ENCODE data around the gene ADAMTS5. TPM values are rescaled to one million over a fixed set of nuclear protein-coding genes. Genes with fewer than 3 reads are reported as not detected.

The ADAMTS5 gene
- total RNA-seq, 1 experiment from 2014 or later: 0.36 TPM

DNA sequence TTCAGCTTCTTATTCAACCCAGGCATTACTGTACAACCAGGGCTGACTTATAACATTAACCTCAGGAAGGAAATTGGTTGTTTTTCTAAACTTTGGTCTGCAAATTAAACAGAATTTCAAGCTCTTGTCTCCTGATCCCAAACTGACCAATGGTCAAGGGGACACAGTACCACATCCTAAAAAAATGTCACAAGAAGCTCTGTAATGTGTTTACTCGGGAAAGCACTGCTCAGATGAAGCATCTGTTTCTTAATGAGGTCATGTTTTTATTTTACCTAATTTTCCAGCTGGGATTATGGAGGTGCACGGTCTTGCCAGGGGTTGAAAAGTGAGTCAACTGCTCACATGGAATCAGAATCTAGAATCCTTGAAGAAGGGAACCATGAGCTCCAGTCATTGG is 18.7 kb downstream of the ADAMTS5 start:
- no peak for DNase-seq (ENCODE audit: low read depth)

DNA sequence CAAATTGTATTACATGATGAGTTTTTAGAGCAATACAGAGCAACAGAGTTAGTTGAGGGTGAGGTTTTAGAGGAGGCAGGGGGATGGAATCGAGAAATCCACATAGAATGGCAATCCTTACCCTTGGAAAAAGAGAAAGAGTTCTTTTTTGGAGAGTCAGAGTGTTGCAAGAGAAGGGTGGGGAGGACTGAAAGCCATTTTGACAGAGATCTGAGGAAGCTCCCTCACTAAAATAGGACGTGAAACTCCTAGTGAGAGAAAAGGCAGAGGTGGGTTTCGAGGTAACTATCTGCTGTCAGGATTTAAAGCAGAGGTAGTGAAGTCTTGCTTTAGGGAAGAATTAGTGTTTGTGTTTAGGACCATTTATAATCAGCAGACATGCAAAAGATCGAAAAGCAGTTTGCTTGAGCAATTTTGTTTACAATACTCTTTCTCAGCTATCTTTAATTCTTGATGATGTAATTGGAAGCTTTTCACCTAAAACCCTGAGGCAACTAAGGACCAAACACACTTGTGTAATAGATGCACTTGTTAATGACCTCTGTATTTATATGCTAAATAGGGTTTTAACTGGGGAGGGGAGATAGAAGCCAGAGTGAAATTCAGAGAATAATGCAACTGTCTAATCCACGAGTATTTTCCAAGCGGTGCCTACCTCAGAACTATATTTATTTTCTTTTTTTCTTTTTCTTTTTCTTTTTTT is 20.0 kb downstream of the ADAMTS5 start:
- DNase-seq (ENCODE audit: low read depth): no peak

DNA sequence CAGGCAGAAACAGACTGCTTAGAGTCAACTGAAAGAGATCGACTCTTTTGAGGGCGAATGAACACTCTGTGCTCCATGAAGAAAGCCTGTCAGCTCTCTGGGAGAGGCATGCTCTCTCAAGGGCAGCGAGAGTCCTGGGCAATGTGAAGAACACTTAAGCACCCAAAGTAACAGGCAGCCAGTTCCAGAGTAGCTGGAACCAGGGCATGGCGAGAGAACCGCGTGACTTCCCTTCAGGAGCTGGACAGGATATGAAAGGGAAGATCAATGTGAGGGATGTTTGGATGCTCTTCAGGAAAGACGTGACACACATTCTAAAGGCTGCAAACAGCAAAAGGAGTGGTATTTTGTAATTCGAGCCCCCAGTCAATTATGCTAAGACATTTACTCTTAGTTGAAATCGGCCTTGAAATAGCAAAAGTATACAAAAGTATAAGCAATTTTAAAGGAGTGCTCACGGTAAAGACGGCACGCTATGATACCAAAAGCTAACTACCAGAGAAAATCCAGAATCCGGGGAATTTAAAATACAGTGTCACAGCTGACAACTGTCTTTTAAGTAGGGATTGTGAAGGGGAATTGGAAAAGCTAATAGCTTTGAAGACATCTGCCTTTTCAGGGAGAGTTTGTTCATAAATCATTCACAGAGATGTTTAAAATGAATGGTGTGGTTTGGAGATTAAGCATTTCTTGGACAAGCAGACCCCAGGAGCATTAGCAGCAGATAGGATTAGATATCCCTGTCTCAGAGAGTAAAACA is 20.8 kb downstream of the ADAMTS5 start:
- peak; percentile 5 for DNase-seq (ENCODE audit: low read depth)

DNA sequence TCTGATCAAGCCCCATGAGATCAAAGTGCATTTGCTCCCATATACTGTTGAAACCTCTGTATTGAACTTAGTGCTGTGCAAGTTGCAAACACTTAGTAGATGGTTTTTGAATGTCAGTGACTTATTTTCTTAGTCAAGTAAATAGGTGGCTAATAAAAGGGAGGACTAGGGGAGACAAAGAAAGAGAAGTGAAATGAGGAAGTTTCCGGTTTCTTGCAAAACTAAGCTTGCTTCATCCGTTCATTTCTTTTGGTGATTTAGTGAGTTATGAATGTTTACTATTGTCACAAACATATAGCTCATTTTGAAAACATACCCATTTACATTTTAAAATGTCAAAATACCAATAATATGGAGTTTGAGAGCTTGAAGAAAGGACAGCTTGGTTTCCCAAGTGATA is 23.0 kb downstream of the ADAMTS5 start:
- no peak for DNase-seq (ENCODE audit: low read depth)

DNA sequence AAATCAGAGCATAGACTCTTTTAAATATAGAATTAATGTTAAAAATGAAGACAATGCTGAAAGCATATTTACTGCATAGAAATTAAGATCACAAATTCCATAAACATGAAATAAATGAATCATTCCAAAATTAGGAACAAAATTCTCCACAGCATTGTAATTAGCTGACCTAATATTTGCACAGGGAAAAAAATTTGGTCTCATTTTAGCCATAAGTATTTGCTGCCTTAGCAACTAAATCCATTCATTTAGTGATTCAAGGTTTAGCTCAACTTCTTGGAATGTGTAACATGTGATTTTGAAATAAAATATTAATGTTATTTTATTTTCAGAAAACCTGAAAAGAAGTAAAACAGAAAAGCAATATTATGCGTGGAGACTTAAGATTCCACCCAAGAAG is 25.5 kb downstream of the ADAMTS5 start:
- DNase-seq (ENCODE audit: low read depth): no peak

DNA sequence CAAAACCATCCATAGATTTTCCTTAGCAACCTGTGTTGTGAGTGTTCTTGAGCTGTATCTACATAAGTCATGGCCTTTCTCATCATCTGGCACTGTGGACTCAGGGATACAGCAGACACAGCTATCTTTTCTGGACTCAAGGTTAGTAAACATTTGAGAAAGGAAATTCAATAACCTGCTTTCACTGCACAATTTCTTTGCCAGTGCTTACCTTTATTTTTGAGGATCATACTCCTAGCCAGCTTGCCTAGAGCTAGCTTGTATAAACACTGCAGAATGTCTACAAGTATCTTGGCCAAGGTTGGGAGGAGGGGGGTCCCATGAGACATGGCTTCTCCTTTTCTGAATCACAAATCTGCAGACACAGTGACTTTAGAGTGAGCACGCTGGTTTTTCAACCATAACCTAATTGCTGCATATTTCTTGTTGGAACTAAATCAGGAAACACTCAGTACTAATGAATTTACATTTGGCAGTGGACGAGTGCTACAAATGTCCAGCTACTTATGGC is 27.2 kb downstream of the ADAMTS5 start:
- DNase-seq (ENCODE audit: low read depth): no peak

DNA sequence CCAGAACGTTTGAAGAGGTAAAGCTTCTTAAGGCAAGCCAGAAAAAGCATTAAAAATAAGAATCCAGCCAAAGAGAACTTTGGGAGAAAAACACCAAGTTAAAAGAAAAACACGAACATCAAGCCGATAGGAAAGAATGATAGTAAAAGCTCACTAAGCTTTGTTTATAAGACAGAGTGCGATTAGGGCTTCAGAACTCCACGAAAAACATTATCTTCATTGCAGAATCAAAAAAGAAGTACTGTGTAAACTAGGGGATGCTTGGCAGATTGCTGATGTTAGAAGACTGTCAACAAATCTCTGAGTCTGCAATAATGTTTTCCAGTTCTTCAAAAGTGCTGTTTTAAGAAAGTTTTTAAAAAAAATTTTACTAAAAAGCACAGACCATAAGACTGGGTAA is 30.2 kb downstream of the ADAMTS5 start:
- DNase-seq (ENCODE audit: low read depth): no peak

DNA sequence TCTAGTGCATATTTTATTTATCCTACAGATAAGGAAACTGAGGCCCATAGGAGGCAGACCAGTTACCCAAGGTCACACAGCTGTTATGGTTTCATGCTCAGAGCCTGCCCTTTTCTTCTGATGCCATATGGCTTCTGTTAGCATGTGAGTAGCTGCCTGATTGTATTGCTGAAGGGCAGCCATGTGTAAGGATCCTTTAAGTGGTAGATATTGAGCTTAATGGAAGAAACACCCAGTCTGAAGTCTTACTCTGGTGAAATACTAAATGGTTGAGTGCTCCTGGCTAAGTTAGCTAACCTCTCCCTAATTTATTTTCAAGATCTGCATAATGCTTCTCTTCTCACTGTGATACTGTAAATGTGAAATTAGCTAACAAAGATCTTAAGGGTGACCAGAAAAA is 30.9 kb downstream of the ADAMTS5 start:
- peak; percentile 37 for DNase-seq (ENCODE audit: low read depth)

DNA sequence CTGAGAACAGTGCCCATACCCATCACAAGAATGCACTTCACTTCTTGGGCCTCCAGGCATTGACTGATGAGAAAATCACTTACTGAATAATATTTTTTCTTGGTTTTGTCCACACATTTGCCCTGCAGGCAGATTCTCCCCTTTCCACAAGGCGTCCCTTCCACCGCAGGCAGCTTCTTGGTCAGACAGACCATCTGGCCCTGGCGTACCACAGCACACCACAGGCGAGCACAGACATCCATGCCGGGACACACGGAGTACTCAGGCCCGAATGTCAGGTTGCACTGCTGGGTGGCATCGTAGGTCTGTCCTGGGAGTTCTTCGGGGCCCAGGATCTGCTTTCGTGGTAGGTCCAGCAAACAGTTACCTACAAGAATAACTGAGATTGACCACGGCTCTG is 32.5 kb downstream of the ADAMTS5 start:
- peak; percentile 89 for DNase-seq (ENCODE audit: low read depth)

DNA sequence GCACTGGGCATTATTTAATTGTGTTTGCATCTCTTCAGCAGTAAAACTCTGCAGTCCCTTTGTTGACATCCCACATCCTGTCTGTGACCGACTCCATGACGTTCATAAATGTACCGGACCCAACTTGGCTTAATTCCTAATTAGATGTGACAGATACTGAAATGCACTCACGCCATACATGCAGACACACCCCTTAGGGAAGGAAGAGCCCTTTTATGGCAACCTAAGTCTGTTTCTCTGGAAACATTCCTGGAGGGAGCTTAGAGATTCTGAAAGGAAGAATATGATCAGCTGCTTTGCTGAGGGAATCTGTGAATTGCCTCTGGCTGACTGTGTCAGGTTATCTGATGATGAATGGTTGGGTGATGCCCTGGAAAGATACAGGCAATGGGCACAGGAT is 33.4 kb downstream of the ADAMTS5 start:
- peak; percentile 79 for DNase-seq (ENCODE audit: low read depth)

DNA sequence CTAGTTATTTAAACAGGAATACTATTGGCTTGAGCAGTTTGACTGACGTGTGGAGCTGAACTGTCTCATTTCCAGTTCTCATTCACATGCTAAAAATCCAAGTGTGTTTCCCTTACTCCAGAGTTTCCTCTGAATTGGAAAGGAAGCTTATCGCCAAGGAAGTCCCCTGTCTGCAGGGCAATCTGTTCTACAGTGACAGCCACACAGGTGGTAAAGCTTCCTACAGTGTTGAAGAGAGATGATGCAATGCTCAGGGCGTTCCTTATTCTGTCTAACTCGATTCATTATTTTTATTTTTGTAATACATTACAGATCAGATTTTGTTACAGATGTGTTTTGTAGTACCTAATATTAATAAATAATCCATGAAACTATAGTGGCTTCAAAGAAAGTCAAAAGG is 41.3 kb downstream of the ADAMTS5 start:
- DNase-seq (ENCODE audit: low read depth): no peak

DNA sequence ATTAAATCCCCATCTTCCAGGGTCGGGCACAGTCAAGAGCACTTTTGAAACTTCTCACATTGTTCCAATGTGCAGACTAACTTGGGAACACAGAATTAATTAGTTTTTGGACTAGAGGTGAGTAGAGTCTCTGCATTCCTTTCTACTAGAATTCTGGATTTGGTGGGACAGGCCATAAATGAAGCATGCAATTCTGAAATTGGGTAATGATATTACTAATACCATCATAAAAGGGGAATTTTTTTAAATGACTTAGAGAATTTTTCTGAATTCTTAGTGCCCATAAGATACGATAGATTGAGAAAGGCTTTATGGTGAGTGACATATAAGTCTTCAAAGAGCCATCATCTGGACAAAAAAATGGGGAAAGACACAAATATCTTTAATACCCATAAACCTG is 41.8 kb downstream of the ADAMTS5 start:
- DNase-seq (ENCODE audit: low read depth): no peak

DNA sequence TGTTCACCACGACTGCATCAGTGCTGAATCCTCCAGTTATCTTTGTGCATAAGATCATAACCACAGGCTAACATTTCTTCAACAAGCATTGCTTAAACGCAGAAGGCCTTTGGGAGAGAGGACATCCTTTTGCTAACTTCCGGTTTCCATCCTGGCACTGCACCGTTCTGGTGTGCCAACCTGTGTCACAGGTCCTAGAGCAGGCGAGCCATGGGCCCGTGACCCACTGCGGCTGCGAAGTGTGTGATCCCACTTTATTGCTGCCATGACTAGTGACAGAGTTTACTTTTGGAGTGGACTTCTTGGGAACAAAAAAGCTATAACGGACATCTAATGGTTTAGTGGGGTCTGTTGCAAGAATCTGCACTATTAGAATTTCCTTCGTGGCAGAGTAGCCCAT is 42.9 kb downstream of the ADAMTS5 start:
- no peak for DNase-seq (ENCODE audit: low read depth)

DNA sequence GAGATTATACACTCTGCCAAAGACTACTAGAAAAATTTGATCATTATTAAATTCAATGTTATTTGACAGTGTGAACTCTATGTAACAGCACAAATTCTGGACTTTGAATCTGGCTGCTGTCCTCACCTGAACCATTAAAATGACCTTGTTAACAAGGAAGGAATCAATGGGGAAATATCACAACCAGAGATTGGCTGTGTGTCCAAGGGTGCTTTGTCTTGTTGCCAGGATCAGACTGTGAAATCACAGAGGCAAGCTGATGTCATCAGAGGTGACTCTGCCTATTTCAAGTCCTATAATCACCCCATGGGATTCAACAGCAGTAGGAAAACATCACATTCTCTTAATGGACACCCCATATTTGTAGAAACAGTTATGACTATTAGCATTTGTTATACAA is 46.8 kb downstream of the ADAMTS5 start:
- no peak for DNase-seq (ENCODE audit: low read depth)

DNA sequence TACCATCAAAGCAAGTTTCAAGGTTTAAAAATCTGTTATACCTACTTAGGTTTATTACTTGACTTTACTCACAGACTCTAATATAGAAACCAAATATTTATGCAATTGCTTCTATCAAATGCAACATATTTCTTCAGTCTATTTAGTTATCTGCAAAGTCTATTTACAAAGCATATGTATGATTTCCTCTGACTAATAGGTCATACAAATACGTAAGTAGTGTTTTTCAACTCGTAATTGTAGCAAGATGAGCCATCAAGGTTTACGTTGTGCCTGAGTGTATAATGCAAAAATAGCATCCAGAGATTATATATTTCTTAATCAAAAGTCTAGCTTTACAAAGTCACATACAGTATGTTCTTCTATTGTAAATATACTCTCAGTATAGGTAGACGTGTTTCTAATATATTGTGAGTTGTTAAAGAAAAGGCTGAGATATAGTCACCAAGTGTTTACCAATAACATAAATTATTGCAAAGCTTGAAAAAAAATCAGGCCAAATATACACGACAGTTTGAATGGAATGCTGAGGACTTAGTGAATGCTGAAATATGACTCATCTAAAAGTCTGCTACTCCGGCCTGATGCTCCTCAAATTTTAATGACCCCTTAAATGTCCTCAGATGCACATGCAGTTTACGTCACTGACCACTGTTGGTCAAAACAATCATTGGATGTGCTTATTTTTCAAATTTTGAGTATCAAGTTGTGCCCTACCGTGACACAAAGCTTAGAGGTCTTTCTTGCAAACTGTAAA is 48.4 kb downstream of the ADAMTS5 start:
- DNase-seq (ENCODE audit: low read depth): peak; percentile 12

DNA sequence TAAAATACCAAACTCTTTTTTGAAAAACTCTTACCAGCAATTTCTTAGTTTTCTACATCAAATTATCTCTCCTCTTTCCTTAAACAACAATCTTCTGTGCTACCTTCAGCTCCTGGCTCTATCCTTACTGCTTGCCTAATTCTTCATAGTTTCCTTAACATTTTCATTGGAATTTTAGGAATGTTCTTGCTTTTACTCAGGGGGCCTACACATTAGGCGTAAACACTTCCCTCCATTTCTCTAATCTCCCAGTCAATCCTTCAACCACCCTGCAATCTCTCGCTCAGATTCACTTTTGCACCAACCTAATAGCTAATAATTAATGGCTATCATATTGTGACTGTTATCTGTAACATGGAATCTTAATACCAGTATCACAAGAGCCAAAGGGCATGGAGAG is 50.1 kb downstream of the ADAMTS5 start:
- DNase-seq (ENCODE audit: low read depth): no peak

DNA sequence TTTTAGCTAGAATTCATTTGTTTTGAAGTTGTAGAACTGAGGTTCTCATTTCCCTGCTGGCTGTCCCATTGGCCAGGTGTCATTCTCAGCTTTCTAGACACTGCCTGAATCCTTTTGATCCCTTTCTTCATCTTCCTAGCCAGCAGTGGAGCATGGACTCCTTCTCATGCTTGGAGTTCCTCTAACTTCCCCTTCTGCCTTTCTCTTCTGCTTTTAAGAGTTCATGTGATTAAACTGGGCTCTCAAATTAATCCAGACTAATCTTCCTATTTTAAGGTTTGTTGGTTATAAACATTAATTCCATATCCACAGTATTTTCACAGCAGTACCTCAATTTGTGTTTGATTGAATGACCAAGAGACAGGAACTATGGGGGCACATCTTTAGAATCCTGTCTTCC is 52.3 kb downstream of the ADAMTS5 start:
- DNase-seq (ENCODE audit: low read depth): no peak

DNA sequence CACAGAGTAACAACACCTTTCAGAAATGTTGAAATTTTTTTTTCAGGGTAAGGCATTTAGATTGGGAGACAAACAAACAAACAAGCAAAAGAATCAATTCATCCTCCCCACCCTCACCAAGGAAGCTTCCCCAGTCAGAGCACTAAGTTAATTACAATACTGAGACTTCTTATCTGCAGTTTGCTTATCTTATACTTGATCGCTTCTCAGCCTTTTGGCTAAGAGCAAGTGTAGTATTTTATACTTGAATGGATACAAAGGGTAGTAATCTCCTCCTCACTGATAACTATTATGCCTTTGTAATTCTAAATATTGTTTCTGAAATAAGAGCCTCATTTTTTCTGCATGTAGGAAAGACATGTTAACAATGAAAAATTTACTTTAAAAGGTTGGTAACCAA is 54.4 kb downstream of the ADAMTS5 start:
- DNase-seq (ENCODE audit: low read depth): no peak

DNA sequence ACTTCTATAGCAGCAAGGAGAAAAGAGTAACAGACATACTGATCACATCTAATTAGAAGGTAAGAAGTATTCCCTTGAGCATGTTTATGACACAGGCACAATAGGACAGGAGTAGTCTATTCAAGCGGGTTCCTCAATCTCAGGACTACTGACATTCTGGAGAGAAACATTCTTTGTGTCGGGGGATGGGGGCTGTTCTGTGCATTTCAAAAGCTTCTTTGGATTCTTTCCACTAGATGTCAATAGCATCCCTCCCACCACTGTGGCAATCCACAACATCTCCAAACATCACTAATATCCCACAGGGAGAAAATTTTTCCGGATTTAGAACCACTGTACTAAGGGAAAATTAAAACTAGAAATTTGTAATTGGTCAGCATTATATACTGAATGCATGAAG is 56.9 kb downstream of the ADAMTS5 start:
- peak; percentile 21 for DNase-seq (ENCODE audit: low read depth)

DNA sequence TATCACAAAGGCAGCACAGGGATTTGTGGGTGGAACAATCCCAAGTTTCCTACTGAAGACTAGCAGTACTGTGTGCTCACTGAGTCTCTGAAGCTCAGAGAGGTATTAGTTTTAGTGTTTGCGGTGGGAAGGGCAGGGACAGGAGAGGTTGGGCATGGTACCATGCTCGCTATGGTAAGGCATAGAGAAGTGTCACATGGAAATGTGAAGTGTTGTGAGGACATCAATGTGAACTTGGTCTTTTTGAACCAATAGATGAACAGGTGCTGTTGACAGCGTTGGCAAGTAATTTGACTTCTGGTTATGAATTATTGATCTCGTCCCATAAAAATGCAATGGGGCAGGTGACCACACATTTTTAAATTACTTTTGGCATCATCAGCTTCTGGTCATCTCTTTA is 65.9 kb downstream of the ADAMTS5 start:
- no peak for DNase-seq (ENCODE audit: low read depth)

DNA sequence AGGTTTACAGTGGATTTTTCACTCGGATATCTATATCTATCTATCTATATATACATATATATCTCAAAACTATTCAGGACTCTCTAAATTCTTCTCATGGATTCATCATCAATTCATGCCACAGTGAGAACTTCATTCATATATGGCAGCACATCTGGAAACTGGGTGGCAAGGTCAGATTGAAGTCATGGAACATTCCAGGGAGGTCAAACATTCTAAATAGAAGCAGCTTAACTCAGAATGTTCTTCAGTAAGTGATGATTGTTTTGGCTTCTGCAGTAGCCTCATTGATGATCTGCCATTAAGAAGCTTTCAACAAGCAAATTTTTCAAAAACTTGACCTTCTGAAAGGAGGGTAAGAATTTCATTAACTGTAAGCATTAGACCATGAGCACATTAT is 74.7 kb downstream of the ADAMTS5 start:
- no peak for DNase-seq (ENCODE audit: low read depth)

DNA sequence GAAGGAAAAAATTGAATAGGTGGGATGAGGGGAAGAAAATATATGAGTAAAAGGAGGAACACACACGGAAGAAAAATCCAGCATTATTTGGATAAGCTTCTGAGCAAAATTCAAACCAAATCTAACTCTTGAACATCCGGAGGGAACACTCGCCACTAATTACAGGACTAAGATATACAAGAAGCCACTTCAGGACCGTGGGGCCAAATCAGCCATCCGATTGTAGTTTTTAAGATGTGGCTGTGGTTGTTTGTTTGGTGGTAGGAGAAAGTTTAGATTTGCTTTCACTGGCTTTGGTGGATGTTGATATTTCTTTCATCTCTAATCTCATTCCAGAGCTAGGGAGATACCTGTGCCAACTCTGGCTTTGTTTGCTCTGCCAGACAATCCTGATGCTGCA is 78.0 kb downstream of the ADAMTS5 start:
- no peak for DNase-seq (ENCODE audit: low read depth)

DNA sequence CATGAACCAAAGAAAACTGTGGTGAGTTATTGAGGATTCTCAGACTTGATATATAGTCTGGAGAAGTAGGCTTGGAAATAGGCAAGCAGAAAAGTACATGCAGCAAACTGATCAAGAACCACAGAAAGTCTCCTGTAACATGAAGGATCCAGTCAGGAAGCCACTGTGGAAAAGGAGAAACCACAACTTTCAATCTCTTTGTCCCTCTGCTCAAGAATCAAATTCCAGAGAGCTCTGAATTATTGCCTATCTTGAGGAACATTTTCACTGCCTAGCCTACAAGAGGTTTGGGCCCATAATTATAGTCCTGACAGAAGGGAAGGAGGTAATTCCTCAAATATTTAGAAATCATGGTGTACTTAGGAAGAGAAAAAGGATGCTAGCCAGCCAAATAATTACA is 78.6 kb downstream of the ADAMTS5 start:
- DNase-seq (ENCODE audit: low read depth): no peak
